Omental fat pad (tissue), 4 donors: Measurements from ENCODE around the gene HAPLN3. TPM values are rescaled to one million over a fixed set of nuclear protein-coding genes. Genes with fewer than 3 reads are reported as not detected.

Source experiments
- ATAC-seq: fragments of 150-250 bp; one replicate; pipeline ENCODE4 v1.9.1; 2016; ENCODE audit warnings: mild to moderate bottlenecking, moderate library complexity; ENCODE audit not compliant: low FRiP score
- DNase-seq: peaks from one replicate; pipeline ENCODE4 v3.0.0-alpha.2; 2019; ENCODE audit warnings: low spot score
- total RNA-seq, 4 donors: library from RNA; depleted of rRNA; stranded (reverse); fragments of >200 nt; gene quantifications; one replicate each; pipeline ENCODE4 v1.1.0, GENCODE V29; 2016
- TF ChIP-seq, protein P1 (sequence below), 3 donors: fragments of 450-650 bp; IDR thresholded peaks; one replicate each; pipeline ENCODE4 v1.5.1; 2016 to 2017; ENCODE audit warnings: antibody characterized with exemption in 3 of 3, mild to moderate bottlenecking in 3 of 3, moderate library complexity in 2 of 3

HAPLN3 gene
- total RNA-seq, 4 donors from 2014 or later: 7.2 to 56.2 (median 31.0) TPM

DNA sequence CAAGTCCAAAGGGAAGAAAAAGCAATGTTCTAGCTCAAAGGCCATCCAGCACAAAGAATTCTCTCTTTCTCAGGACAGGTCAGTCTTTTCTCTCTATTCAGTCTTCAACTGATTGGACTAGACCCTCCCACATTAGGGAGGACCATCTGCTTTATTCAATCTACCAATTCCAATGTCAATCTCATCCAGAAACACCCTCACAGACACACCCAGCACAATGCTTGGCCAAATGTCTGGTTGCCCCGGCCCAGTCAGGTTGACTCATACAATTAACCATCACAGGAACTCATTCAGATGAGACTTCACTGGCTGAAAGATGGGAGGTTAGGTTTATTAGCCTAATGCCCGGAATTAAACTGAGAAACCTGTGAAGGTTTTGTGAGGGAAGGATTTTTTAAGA is 59.7 kb downstream of the HAPLN3 start:
- ATAC-seq (no peak), DNase-seq (no peak)
- TF ChIP-seq, protein P1, sequence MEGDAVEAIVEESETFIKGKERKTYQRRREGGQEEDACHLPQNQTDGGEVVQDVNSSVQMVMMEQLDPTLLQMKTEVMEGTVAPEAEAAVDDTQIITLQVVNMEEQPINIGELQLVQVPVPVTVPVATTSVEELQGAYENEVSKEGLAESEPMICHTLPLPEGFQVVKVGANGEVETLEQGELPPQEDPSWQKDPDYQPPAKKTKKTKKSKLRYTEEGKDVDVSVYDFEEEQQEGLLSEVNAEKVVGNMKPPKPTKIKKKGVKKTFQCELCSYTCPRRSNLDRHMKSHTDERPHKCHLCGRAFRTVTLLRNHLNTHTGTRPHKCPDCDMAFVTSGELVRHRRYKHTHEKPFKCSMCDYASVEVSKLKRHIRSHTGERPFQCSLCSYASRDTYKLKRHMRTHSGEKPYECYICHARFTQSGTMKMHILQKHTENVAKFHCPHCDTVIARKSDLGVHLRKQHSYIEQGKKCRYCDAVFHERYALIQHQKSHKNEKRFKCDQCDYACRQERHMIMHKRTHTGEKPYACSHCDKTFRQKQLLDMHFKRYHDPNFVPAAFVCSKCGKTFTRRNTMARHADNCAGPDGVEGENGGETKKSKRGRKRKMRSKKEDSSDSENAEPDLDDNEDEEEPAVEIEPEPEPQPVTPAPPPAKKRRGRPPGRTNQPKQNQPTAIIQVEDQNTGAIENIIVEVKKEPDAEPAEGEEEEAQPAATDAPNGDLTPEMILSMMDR (IDR thresholded peaks at IDR 0.05): no peak

DNA sequence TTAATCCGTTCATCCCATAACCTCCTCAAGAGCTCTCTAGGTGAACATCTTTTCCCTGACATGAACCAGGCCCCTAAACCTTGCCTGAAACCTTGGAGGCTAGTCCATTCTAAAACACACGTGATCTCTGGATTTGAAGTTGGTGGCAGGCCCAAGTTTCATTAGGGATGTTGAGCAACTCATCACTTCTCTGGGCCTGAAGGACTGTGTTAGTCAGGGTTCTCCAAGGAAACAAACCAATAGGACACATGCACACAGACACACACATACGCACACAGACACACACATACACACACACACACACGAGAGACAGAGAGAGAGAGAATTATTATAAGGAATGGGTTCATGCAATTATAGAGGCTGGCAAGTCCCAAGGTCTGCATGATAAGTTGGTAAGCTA is 60.2 kb downstream of the HAPLN3 start:
- TF ChIP-seq, protein P1 (IDR thresholded peaks at IDR 0.05): no peak
- DNase-seq: no peak
- no peak for ATAC-seq

DNA sequence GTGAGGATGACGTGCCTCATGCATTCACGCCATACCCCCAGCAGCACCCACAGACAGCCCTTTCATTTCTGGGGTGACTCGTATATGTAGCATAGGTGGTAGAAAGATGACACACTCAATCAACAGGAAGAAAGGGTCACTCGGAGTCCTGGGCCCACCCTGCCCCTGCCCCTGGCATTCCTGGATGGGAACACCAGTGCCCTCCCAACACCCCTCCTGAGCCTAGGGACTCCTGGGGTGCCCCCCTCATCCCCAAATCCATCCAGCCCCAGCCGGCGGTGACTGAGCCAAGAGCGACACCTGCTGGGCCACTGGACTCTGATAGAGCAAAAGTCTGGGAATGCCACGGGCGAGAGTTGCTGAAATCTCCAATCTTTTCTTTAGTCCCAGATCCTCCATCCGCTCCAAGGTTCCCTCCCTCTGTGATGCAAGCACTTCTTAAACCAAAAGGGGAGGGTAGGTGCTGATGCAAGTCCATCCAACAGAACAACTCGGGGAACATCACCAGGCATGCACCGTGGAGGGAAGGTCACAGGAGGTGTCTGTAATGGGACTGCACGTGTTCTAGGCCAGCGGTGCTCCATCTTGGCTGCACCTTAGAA is 61.0 kb downstream of the HAPLN3 start:
- TF ChIP-seq, protein P1 (IDR thresholded peaks at IDR 0.05): peak in 1 of 3 donors; percentile 9
- DNase-seq (no peak), ATAC-seq (peak; percentile 43)

DNA sequence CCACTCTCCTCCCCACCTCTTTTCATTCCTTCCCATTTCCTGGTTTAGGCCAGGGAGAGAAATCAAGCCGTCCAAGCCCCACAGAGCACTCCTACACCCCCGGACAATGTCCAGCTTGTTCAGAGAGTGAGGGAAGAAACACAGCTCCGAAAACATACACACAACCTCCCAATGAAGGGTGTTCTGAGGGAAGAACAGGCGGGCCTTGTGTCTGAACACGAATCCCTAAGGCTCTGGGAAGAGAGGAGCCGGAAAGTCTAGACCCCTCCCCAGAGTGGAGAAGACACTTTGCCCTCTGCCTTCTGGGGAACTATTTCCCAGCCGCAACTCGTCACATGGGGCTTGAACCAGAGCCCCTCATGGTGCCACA is 61.6 kb downstream of the HAPLN3 start:
- ATAC-seq (no peak), DNase-seq (no peak)
- TF ChIP-seq, protein P1 (IDR thresholded peaks at IDR 0.05): no peak

DNA sequence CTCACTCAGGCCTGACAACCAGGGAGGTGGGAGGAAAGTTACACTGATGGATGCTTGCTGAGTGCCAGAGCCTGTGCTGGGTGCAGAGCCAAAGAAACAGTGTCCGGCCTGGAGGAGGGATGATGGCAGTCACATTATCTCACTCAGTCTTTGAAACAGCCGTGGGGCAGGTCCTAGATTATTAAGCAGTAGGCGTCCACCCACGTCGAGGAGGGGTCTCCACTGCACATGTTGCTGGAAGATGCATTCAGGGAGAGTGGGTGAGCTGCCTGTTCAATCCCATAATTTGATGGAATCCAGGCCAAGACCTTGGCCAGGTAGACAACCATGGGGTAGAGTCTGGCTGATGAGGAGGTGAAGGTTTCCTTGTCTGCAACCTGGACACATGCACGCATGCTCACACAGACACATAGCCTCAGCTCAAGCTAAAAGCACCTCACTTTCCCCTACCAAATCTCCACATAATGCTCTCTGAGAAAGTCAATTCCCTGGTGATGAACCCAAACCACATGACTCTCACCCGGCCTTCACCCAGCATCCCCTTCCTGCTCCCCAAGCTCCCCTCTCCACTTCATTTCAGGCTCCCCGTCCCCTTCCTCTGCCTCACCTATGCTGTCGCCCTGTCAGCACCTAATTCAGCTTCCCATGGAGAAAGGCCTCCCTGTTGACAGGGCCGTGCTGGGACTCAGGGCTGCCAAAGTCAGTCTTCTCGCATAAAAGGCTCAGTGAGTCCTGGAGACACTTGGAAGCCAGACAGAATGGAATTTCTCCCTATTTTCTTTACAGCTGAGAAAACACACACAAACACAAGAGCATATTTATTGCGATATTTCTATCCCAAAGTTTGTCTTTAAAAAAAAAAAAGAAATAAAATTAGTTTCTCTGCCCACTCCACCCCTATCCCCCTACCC is 62.3 kb downstream of the HAPLN3 start:
- DNase-seq: no peak
- ATAC-seq: no peak
- TF ChIP-seq, protein P1 (IDR thresholded peaks at IDR 0.05): no peak

DNA sequence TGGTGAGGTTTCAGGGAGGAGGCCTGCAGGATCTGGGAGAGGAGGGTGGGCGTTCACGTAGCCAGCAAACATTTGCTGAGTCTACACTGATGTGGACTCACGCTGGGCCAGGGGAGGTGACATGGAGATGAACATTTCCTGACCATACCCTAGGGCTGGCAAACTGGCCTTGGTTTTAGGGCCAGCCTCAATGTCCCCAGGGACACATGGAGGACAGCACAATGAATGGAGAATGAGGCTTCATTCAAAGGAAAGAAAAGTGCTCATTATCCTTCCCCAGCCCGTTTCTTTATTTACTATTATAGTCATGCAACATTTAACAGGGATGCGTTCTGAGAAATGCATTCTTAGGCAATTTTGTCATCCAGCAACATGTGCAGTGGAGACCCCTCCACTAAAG is 65.3 kb downstream of the HAPLN3 start:
- TF ChIP-seq, protein P1 (IDR thresholded peaks at IDR 0.05): no peak
- no peak for ATAC-seq
- DNase-seq: no peak
